Erythroblast (primary cell): Measurements from ENCODE around the gene TRAPPC3.

Experiments used
- GATA1 ChIP-seq: IDR thresholded peaks from 2 replicates; pipeline ENCODE4 v1.6.1; 2011; ENCODE audit warnings: low read depth, mild to moderate bottlenecking, control low read depth, low read length, moderate library complexity
- POLR2A ChIP-seq: IDR thresholded peaks from 2 replicates; pipeline ENCODE4 v1.6.1; 2011; ENCODE audit warnings: mild to moderate bottlenecking, low read length

- no peak for TF ChIP-seq POLR2A
- TF ChIP-seq GATA1, result no peak
Observed at GRCh38 chr1:36134031-36134430, 15.3 kb downstream of the TRAPPC3 start.
